SH-SY5Y (cell line): ENCODE measurements around the gene BCL11A.

Experiments used
- GATA2 ChIP-seq: IDR thresholded peaks from 2 replicates; pipeline ENCODE4 v1.6.1; 2011; ENCODE audit warnings: mild to moderate bottlenecking, low read depth, low read length
- GATA3 ChIP-seq: IDR thresholded peaks from 2 replicates; pipeline ENCODE4 v1.6.1; 2011; ENCODE audit warnings: low read depth, mild to moderate bottlenecking, low read length, moderate library complexity

Gene BCL11A

GRCh38 chr2:60439219-60439974 lies 114.1 kb downstream of the BCL11A start:
- TF ChIP-seq GATA2 (no peak), GATA3 (no peak)

- TF ChIP-seq GATA2 (no peak), GATA3 (no peak)
Measured at GRCh38 chr2:60438653-60439052, 114.8 kb downstream of the BCL11A start.

GRCh38 chr2:60438131-60438530 lies 115.3 kb downstream of the BCL11A start:
- TF ChIP-seq GATA3, result no peak
- no peak for TF ChIP-seq GATA2

- TF ChIP-seq GATA3 (no peak), GATA2 (no peak)
Measured at GRCh38 chr2:60437080-60437696, 116.3 kb downstream of the BCL11A start.

GRCh38 chr2:60433018-60433596 lies 120.3 kb downstream of the BCL11A start:
- no peak for TF ChIP-seq GATA3
- no peak for TF ChIP-seq GATA2

GRCh38 chr2:60432035-60432601 lies 121.3 kb downstream of the BCL11A start:
- TF ChIP-seq GATA3 (no peak), GATA2 (no peak)

GRCh38 chr2:60429681-60430080 lies 123.8 kb downstream of the BCL11A start:
- no peak for TF ChIP-seq GATA2
- no peak for TF ChIP-seq GATA3

GRCh38 chr2:60426880-60427279 lies 126.6 kb downstream of the BCL11A start:
- no peak for TF ChIP-seq GATA3
- no peak for TF ChIP-seq GATA2

GRCh38 chr2:60426341-60426740 lies 127.1 kb downstream of the BCL11A start:
- TF ChIP-seq GATA2 (no peak), GATA3 (no peak)

GRCh38 chr2:60424233-60424632 lies 129.2 kb downstream of the BCL11A start:
- TF ChIP-seq GATA3, result no peak

GRCh38 chr2:60423505-60423904 lies 129.9 kb downstream of the BCL11A start:
- TF ChIP-seq GATA3 (no peak), GATA2 (no peak)

- TF ChIP-seq GATA2 (no peak), GATA3 (no peak)
Measured at GRCh38 chr2:60422826-60423483, 130.5 kb downstream of the BCL11A start.

GRCh38 chr2:60416221-60417008 lies 137.0 kb downstream of the BCL11A start:
- TF ChIP-seq GATA3 (no peak), GATA2 (no peak)
